KBM-7 (cell line): ENCODE results near the gene ZC3H7B.

ENCODE experiments used
- DNase-seq: peaks from one replicate; pipeline ENCODE4 v3.0.0-alpha.2; 2015
- in situ Hi-C: fragments of 300-500 bp; cut with MboI; formaldehyde crosslinking; loops from 2 replicates; pipeline ENCODE4 v1.14.3; 2020; ENCODE audit warnings: low sequenced_read_pairs, low pct_unique_long_range_greater_than_20kb, mixed read lengths

ZC3H7B gene

GRCh38 chr22:41367680-41368542, 66.6 kb downstream of the ZC3H7B start:
- in situ Hi-C loops = no loop called here
- DNase-seq = no peak

DNA sequence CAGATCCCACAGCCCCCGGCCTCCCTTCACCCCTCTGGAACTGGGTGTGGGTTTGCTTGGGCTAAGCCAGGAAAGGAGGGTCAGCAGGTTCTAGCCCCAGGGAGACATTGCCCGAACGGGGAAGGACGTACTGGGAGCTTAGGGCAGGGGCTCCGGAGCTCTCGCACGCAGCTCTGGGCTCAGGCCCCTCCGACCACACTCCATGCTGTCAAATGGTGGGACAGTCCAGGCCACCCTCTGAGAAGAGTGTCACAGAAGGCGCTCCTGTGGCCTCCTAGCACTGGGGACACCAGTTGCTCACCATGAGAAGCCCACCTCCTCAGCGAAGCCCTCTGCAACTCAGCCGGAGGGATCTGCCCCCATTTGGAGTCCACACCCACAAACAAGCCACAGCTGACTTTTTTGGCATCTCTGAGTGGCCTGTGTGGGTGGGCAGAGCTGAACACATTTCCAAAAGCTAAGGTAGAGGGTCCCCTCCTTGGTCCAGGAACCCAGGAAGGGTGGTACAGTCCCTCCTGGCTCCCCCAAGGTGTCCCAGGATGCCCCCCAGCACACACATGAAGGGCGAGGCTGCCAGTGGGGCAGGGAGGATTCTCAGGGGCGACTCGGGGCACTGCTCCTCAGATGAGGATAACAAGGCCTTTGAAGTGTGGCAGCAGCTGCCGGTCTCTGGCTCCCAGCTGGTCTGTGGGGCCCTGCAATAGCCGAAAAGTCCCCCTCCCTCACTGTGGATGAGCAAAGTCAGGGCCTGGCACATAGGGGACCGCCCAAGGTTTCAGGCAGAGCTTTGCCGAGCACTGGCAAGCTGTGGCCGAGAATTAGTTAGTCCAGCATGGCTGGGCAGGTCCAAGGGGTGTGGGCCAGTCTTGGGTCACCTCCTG, 67.5 kb downstream of the ZC3H7B start:
- DNase-seq = no peak
- in situ Hi-C loops = no loop called here

DNA sequence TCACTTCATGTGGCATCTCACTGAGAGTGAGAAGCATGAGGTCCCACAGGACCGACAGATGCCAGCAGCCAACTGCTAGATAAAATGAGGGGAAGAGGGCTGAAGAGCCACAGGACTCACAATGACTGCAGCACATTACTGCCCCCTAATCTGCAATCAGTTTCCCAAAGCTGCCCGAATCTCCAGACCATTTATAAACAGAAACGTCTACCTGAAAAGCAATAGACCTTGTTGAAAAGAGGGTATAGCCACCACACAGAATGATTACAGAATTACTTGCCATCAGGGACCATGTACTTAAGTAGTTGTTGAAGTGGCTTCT, 68.1 kb downstream of the ZC3H7B start:
- in situ Hi-C loops = no loop called here
- no peak for DNase-seq

GRCh38 chr22:41369837-41370236, 68.5 kb downstream of the ZC3H7B start:
- DNase-seq = no peak
- in situ Hi-C loops = no loop called here

- peak; percentile 53 for DNase-seq
- in situ Hi-C loops = no loop called here
Measured at GRCh38 chr22:41377846-41378245, 76.5 kb downstream of the ZC3H7B start.

GRCh38 chr22:41380993-41381328, 79.6 kb downstream of the ZC3H7B start:
- DNase-seq = no peak
- in situ Hi-C loops = no loop called here

DNA sequence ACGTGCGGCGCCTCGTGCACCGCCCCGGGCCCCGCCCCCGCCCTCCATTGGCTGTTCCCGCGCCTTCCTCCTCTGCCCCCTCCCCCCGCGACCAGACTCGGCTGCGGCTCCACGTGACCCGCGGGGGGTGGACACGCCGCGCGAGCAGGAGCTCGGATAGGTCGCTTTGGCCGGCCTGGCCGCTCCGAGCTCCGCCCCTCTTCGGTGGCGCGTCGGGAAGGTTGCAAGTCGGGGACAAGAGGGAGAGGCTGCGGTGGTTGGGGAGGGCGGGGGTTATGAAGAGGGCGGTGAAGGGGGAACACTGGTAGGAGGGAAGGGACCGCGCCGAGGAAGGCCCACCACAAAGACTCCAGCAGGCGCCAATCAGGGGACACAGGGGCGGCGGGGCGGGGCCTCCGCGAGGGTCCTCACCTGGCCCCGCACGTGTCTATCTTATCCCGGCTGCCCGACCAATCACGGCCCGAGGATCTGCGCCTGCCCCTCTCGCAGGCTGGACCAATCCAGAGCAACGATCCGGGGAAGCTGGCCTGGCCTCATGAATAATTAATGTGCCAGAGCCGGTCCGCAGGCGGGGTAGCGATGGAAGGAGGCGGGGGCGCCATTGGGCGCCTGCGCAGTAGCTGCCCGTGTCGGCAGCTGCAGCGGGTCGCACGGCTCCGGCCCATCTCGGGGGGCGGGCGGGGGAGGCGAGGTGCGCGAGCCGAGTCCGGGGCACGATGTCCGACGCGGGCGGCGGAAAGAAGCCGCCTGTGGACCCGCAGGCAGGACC, 80.2 kb downstream of the ZC3H7B start, which contains the start of gene TEF:
TEF (plus strand) TSS at position 614 of the 769 bp plus-strand sequence; CDS start at position 717, 103 bp downstream.
- in situ Hi-C loops = no loop called here
- DNase-seq = peak; percentile 98

GRCh38 chr22:41382098-41382578, 80.8 kb downstream of the ZC3H7B start:
- peak; percentile 13 for DNase-seq
- in situ Hi-C loops = no loop called here

- in situ Hi-C loops = no loop called here
- DNase-seq = no peak
Measured at GRCh38 chr22:41382610-41383009, 81.3 kb downstream of the ZC3H7B start.

GRCh38 chr22:41383085-41383484, 81.8 kb downstream of the ZC3H7B start:
- in situ Hi-C loops = no loop called here
- no peak for DNase-seq

GRCh38 chr22:41384128-41384527, 82.8 kb downstream of the ZC3H7B start:
- in situ Hi-C loops = no loop called here

DNA sequence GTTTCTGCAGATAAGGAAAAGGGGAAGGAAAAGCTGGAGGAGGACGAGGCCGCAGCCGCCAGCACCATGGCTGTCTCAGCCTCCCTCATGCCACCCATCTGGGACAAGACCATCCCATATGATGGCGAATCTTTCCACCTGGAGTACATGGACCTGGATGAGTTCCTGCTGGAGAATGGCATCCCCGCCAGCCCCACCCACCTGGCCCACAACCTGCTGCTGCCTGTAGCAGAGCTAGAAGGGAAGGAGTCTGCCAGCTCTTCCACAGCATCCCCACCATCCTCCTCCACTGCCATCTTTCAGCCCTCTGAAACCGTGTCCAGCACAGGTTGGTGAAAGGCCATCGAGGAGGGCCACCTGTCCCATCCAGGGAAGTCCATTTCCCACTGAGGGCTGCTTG, 86.0 kb downstream of the ZC3H7B start:
- DNase-seq = peak; percentile 76
- in situ Hi-C loops = no loop called here

More at GRCh38 chr22:41384128-41384527, 82.8 kb downstream of the ZC3H7B start:
- DNase-seq = no peak

GRCh38 chr22:41394012-41394356, 92.7 kb downstream of the ZC3H7B start:
- DNase-seq = no peak
- in situ Hi-C loops = no loop called here

DNA sequence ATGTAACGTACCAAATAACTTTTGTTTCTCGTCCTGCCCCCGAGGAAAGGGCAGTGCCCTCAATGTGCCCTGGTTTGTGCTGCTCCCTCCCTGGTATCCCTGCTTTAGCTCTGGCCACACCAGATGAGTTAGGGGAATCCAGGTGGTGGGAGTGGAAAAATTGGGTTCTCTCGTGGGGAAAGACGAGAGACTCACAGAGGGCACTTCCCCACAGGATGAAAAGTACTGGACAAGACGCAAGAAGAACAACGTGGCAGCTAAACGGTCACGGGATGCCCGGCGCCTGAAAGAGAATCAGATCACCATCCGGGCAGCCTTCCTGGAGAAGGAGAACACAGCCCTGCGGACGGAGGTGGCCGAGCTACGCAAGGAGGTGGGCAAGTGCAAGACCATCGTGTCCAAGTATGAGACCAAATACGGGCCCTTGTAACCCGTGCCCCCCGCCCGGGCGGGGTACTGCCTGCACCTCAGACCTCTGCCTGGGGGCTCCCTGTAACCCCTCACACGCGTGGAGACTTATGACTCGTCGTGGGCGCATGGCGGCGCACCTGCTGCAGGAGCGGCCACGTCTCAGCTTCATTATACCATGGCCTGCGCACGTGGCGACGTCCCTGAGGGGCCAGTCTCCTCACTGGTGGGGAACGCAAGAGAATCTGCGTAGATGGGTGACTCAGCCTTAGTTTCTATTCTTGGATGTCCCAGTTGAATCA, 94.4 kb downstream of the ZC3H7B start:
- in situ Hi-C loops = no loop called here
- no peak for DNase-seq

DNA sequence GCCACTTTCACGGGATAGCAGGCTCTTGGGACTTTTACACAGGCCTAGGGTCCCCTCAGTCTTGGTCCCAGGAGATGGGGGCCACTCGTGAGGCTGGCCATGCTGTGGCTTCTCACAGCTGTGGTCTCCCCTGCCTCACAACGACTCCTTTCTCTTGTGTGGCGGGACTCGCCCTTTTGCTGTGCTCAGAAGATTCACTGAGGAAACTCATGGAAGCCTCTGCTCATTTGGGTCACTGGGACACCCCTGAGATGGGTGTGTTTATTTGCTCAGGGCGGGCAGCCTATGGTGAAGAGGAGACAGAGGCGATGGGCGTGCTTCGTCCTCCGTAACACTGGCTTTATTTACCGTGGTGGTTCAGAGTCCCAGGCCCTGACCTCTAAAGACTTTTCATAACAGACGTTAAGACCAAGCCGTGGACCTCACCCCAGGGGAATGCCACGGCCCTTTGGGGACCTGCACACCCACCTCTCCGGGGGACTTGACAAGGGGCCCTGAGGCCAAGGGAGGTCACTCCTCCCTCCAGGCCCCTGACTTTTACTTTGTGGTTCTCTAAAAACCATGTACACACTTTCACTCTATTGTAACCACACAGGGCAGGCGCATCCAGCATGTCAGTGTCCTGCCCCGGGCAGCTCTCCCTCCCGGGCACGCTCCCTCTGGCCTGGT, 96.0 kb downstream of the ZC3H7B start:
- no peak for DNase-seq
- in situ Hi-C loops = no loop called here

DNA sequence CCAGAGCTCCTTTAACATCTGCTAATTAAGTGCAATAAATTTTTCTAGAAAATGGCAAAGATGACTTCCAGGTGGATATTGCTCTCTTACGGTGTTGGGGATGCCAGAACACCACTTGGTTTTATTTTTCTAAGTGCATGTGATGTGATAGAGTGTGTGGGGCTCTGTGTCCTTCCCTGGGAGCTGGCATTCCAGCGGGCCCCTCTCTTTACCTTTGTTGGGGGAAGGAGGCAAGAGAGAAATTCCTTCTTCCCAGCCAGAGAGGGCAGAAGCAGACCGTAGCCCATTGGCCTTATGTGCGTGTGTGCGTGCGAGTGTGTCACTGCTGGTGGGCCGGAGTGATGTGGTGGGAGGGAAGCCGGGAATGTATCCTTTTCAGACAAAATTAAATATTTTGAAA, 97.6 kb downstream of the ZC3H7B start:
- in situ Hi-C loops = no loop called here
- no peak for DNase-seq

DNA sequence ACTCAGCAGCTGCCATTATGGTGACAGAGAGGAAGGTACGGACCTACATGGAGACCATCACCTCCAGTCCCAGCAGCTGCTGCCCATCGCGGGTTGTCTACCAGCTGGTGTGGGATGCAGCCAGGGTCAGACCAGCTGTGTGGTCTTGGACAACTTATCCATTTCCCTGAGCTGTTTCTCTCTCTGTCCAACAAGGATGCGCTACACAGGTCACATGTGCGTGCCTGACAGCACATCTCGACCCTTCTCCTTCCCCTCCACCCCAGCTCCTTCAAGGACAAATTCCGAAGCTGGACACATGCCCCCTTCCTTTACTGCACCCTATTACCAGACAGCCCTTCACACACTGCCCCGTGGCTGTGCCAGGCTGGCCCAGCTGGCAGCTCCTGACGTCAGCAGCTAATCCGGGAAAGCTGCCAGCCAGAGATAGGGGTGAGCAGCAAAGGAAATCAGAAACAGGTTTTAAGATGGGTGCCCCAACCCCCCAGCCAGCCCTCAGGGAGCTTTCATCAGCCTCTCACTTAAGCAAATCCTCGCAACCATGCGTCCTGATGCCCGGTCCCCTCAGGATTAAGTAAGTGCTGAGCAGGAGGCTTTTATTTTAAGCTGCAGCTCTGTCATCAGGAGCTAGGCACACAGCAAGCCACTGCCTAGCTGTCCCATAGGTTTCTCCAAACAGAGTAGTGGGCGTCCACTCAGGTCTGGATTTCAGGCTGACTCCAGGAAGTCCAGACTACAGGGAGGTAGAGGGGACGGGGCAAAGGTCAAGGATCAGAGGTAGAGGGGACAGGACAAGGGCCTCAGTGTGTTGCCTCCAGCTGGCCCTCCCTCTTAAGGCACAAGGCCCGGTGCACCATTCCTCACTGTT, 100.7 kb downstream of the ZC3H7B start:
- in situ Hi-C loops = loop anchor here (10.0 kb wide), 1 partner anchor 113 kb away; no protein-coding TSS in a partner anchor
- no peak for DNase-seq
